Caco-2 (cell line): ENCODE results near the gene DSCAM. TPM values are rescaled to one million over a fixed set of nuclear protein-coding genes. Genes with fewer than 3 reads are reported as not detected.

Source experiments
- BruUV-seq: library from RNA; stranded (reverse); fragments of 400-500 nt; replicated peaks from 2 replicates; lab custom pipeline; 2021; lab: Mats Ljungman, UMichigan
- CTCF ChIA-PET: fragments of 300-600 bp; sonication (Branson Sonifier 250); formaldehyde crosslinking; loops from one replicate; lab custom pipeline; 2022; ENCODE audit warnings: antibody characterized with exemption; lab: Charles Lee
- POLR2A ChIA-PET: fragments of 300-600 bp; sonication (Branson Sonifier 250); formaldehyde crosslinking; loops from one replicate; lab custom pipeline; 2022; ENCODE audit warnings: antibody characterized with exemption; lab: Charles Lee
- DNase-seq, 2 experiments: peaks; one replicate each; pipeline versions ENCODE4 v3.0.0 to v3.0.0-alpha.2; 2020 to 2022
- H3K27me3 ChIP-seq: replicated peaks from 2 replicates; pipeline ENCODE4 v1.6.0; 2011; ENCODE audit warnings: low read length; ENCODE audit not compliant: control insufficient read depth, insufficient read depth
- H3K36me3 ChIP-seq: 2 replicates; pipeline ENCODE4 v1.5.1; 2011; ENCODE audit warnings: low read length; ENCODE audit not compliant: control insufficient read depth, insufficient read depth
- H3K4me1 ChIP-seq: fragments of 250-450 bp; sonication (Bioruptor Pico); 2 replicates; pipeline ENCODE4 v1.5.1; 2020; ENCODE audit warnings: mild to moderate bottlenecking
- H3K4me3 ChIP-seq: 2 replicates; pipeline ENCODE4 v1.5.1; 2011; ENCODE audit warnings: low read depth, mild to moderate bottlenecking, control low read depth, low read length
- H3K9me3 ChIP-seq: fragments of 250-450 bp; sonication (Bioruptor Pico); 2 replicates; pipeline ENCODE4 v1.5.1; 2020; ENCODE audit warnings: mild to moderate bottlenecking, moderate library complexity
- H3K27ac Mint-ChIP-seq: one replicate; pipeline ENCODE4 v1.8.0; 2022; ENCODE audit warnings: mixed read lengths; ENCODE audit not compliant: unreplicated experiment
- H3K27me3 Mint-ChIP-seq: one replicate; pipeline ENCODE4 v1.8.0; 2022; ENCODE audit warnings: mixed read lengths; ENCODE audit not compliant: insufficient read depth, unreplicated experiment
- H3K36me3 Mint-ChIP-seq: one replicate; pipeline ENCODE4 v1.8.0; 2022; ENCODE audit warnings: mild to moderate bottlenecking, mixed read lengths; ENCODE audit not compliant: insufficient read depth, unreplicated experiment
- H3K4me1 Mint-ChIP-seq: one replicate; pipeline ENCODE4 v1.8.0; 2022; ENCODE audit warnings: low read depth, mixed read lengths; ENCODE audit not compliant: unreplicated experiment
- H3K4me3 Mint-ChIP-seq: one replicate; pipeline ENCODE4 v1.8.0; 2022; ENCODE audit warnings: mild to moderate bottlenecking, moderate library complexity, mixed read lengths; ENCODE audit not compliant: unreplicated experiment
- H3K9me3 Mint-ChIP-seq: one replicate; pipeline ENCODE4 v1.8.0; 2022; ENCODE audit warnings: mixed read lengths; ENCODE audit not compliant: unreplicated experiment
- CTCF ChIP-seq, 2 experiments: fragments of 200-600 bp in 1 of 2; IDR thresholded peaks; 1 replicate in 1 of 2; 2 replicates in 1 of 2; pipeline versions ENCODE4 v1.5.1 to v1.8.0; 2011 to 2022; ENCODE audit warnings: antibody characterized with exemption in 1 of 2, control low read depth in 1 of 2, inconsistent platforms in 1 of 2, low read depth in 1 of 2, low read length in 1 of 2, mild to moderate bottlenecking in 1 of 2, moderate library complexity in 1 of 2; ENCODE audit not compliant: insufficient read depth in 1 of 2, severe bottlenecking in 1 of 2, unreplicated experiment in 1 of 2
- intact Hi-C: fragments of 100-400 bp; cut with micrococcal nuclease; formaldehyde crosslinking; loops from one replicate; pipeline ENCODE4 v1.10.0; 2022; ENCODE audit not compliant: unreplicated experiment
- total RNA-seq: library from RNA; stranded (reverse); gene quantifications from 2 replicates; pipeline ENCODE4 v1.2.3, GENCODE V29; 2022

DSCAM gene
- total RNA-seq, 1 experiment from 2014 or later, result not detected

- POLR2A ChIA-PET, result no interaction called here
- Histone ChIP-seq H3K9me3 (peaks cover 7% of the 10 kb centered on the region), H3K4me1 (no peaks in the 10 kb centered on the region), H3K4me3 (no peak overlapping the region), H3K36me3 (no peaks in the 10 kb centered on the region), H3K27me3 (no peaks in the 10 kb centered on the region)
- DNase-seq, result no peak
- H3K36me3 Mint-ChIP-seq, result no peaks in the 10 kb centered on the region
- H3K27me3 Mint-ChIP-seq, result peaks cover 4% of the 10 kb centered on the region
- H3K4me1 Mint-ChIP-seq, result no peaks in the 10 kb centered on the region
- H3K9me3 Mint-ChIP-seq, result peaks cover 23% of the 10 kb centered on the region
- TF ChIP-seq CTCF (IDR thresholded peaks at IDR 0.05; ENCODE audit: insufficient read depth in 1 of 2, low read depth in 1 of 2, low read length in 1 of 2, severe bottlenecking in 1 of 2, unreplicated experiment in 1 of 2), result no peak
- intact Hi-C loops, result no loop called here
- no peak overlapping the region for H3K4me3 Mint-ChIP-seq
- CTCF ChIA-PET, result no interaction called here
- no TSS peak for BruUV-seq
- no peak overlapping the region for H3K27ac Mint-ChIP-seq
Observed at GRCh38 chr21:40490408-40490807, 356.6 kb downstream of the DSCAM start.

GRCh38 chr21:40489001-40489400 lies 358.0 kb downstream of the DSCAM start:
- no peaks in the 10 kb centered on the region for H3K4me1 Mint-ChIP-seq
- CTCF ChIA-PET, result no interaction called here
- intact Hi-C loops, result no loop called here

GRCh38 chr21:40481764-40482163 lies 365.2 kb downstream of the DSCAM start:
- no peak for DNase-seq
- CTCF ChIA-PET, result no interaction called here
- intact Hi-C loops, result no loop called here
- POLR2A ChIA-PET, result no interaction called here
- Mint-ChIP-seq H3K9me3 (peaks cover 9% of the 10 kb centered on the region), H3K4me3 (no peak overlapping the region), H3K36me3 (no peaks in the 10 kb centered on the region), H3K27me3 (peaks cover 6% of the 10 kb centered on the region), H3K27ac (no peak overlapping the region), H3K4me1 (no peaks in the 10 kb centered on the region)
- Histone ChIP-seq H3K27me3 (no peaks in the 10 kb centered on the region), H3K4me1 (no peaks in the 10 kb centered on the region), H3K9me3 (no peaks in the 10 kb centered on the region), H3K36me3 (no peaks in the 10 kb centered on the region), H3K4me3 (no peak overlapping the region)
- TF ChIP-seq CTCF (IDR thresholded peaks at IDR 0.05; ENCODE audit: insufficient read depth in 1 of 2, low read depth in 1 of 2, low read length in 1 of 2, severe bottlenecking in 1 of 2, unreplicated experiment in 1 of 2), result no peak
- BruUV-seq, result no TSS peak

More at GRCh38 chr21:40489001-40489400, 358.0 kb downstream of the DSCAM start:
- Mint-ChIP-seq H3K4me3 (no peak overlapping the region), H3K9me3 (peaks cover 17% of the 10 kb centered on the region), H3K27ac (no peak overlapping the region), H3K27me3 (peaks cover 4% of the 10 kb centered on the region), H3K36me3 (no peaks in the 10 kb centered on the region)
- no peaks in the 10 kb centered on the region for H3K27me3 ChIP-seq
- no peaks in the 10 kb centered on the region for H3K4me1 ChIP-seq
- H3K4me3 ChIP-seq, result no peak overlapping the region
- TF ChIP-seq CTCF (IDR thresholded peaks at IDR 0.05; ENCODE audit: insufficient read depth in 1 of 2, low read depth in 1 of 2, low read length in 1 of 2, severe bottlenecking in 1 of 2, unreplicated experiment in 1 of 2), result no peak
- no TSS peak for BruUV-seq
- H3K36me3 ChIP-seq, result no peaks in the 10 kb centered on the region
- POLR2A ChIA-PET, result no interaction called here
- no peak for DNase-seq
- peaks cover 7% of the 10 kb centered on the region for H3K9me3 ChIP-seq
